Cardiac muscle cell (in vitro differentiated cells and primary cell): ENCODE data around the gene ABCA7. TPM values are rescaled to one million over a fixed set of nuclear protein-coding genes. Genes with fewer than 3 reads are reported as not detected.
"Not testable (repeated sequence)": the region's sequence is repeated elsewhere in the genome, so short reads cannot be mapped to it uniquely, and the experiment has no call there.

Source experiments
- DNase-seq, 2 donors: peaks; one replicate each; pipeline versions ENCODE4 v3.0.0 to v3.0.0-alpha.2; 2010 to 2017; ENCODE audit warnings: low read depth in 1 of 2, low spot score in 1 of 2
- H3K27ac ChIP-seq: fragments of 200-600 bp; sonication (generic); 2 replicates; pipeline ENCODE4 v1.5.1; 2016
- H3K27me3 ChIP-seq: fragments of 200-600 bp; sonication (generic); 2 replicates; pipeline ENCODE4 v1.6.0; 2016; ENCODE audit warnings: control low read depth
- H3K36me3 ChIP-seq: fragments of 200-600 bp; sonication (generic); 2 replicates; pipeline ENCODE4 v1.5.1; 2016; ENCODE audit warnings: control low read depth
- H3K4me1 ChIP-seq: fragments of 200-600 bp; sonication (generic); 2 replicates; pipeline ENCODE4 v1.8.1; 2017; ENCODE audit warnings: low read depth, mild to moderate bottlenecking, mixed run types
- H3K4me3 ChIP-seq: fragments of 200-600 bp; sonication (generic); 2 replicates; pipeline ENCODE4 v1.5.1; 2016; ENCODE audit warnings: mild to moderate bottlenecking
- H3K9me3 ChIP-seq: fragments of 200-600 bp; sonication (generic); 2 replicates; pipeline ENCODE4 v1.5.1; 2017; ENCODE audit warnings: low read depth, mild to moderate bottlenecking, control low read depth
- polyA plus RNA-seq: library from polyadenylated mRNA; unstranded; fragments of >200 nt; fragmentation: Nextera tagmentation; extraction: Ambion mirVana; gene quantifications from 2 replicates; pipeline ENCODE4 v1.2.1, GENCODE V29; 2016
- total RNA-seq: library from RNA; depleted of rRNA; stranded (reverse); fragments of >200 nt; gene quantifications from 2 replicates; pipeline ENCODE4 v1.2.3, GENCODE V29; 2016
- TF ChIP-seq, protein P1 (sequence below): IDR thresholded peaks from 2 replicates; pipeline ENCODE4 v1.5.1; 2012; ENCODE audit warnings: low read depth, mild to moderate bottlenecking, low read length

The ABCA7 gene
- total and polyA plus RNA-seq, 2 experiments from 2014 or later: 44.0 to 60.4 TPM

DNA sequence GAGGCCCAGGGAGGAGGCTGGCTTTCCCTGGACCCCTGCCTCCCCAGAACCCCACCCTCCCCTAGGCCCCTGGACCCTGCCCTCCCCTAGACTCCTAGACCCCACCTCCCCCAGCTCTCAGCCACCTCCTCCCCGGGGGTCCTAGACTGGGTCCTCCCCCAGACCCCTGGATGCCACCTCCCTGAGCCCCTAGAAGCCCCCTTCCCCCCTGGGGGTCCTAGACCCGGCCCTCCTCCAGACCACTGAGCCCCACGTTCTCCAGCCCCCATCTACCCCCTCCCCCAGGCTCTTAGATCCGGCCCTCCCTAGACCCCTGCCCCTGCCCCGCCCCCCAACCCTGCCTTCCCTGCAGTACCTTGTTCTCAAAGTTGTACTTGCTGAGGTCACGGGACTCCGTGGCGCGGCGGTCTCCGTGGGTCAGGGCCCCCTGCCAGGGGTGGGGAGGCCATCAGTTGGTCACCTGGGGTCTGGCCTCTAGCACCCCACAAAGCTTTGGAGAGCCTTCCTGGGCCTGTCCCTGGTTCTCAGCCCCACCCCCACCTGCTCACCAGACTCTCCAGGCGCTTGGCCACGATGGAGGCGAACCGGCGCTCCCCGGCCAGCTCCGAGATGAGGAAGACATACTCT lies 71.8 kb downstream of the ABCA7 start:
- Histone ChIP-seq H3K9me3 (no peaks in the 10 kb centered on the region), H3K27ac (no peak overlapping the region), H3K27me3 (no peaks in the 10 kb centered on the region), H3K4me3 (no peak overlapping the region), H3K36me3 (peaks cover 3% of the 10 kb centered on the region), H3K4me1 (peaks cover 13% of the 10 kb centered on the region)
- no peak for DNase-seq
- TF ChIP-seq, protein P1, sequence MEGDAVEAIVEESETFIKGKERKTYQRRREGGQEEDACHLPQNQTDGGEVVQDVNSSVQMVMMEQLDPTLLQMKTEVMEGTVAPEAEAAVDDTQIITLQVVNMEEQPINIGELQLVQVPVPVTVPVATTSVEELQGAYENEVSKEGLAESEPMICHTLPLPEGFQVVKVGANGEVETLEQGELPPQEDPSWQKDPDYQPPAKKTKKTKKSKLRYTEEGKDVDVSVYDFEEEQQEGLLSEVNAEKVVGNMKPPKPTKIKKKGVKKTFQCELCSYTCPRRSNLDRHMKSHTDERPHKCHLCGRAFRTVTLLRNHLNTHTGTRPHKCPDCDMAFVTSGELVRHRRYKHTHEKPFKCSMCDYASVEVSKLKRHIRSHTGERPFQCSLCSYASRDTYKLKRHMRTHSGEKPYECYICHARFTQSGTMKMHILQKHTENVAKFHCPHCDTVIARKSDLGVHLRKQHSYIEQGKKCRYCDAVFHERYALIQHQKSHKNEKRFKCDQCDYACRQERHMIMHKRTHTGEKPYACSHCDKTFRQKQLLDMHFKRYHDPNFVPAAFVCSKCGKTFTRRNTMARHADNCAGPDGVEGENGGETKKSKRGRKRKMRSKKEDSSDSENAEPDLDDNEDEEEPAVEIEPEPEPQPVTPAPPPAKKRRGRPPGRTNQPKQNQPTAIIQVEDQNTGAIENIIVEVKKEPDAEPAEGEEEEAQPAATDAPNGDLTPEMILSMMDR: no peak

GRCh38 chr19:1112268-1113029 lies 72.5 kb downstream of the ABCA7 start:
- H3K27ac ChIP-seq: peak overlapping the region; percentile 80
- peaks cover 2% of the 10 kb centered on the region for H3K36me3 ChIP-seq
- no peaks in the 10 kb centered on the region for H3K27me3 ChIP-seq
- TF ChIP-seq, protein P1: no peak
- H3K9me3 ChIP-seq: no peaks in the 10 kb centered on the region
- H3K4me3 ChIP-seq: no peak overlapping the region
- H3K4me1 ChIP-seq: peaks cover 9% of the 10 kb centered on the region
- DNase-seq: peak in 1 of 2 donors; percentile 31

DNA sequence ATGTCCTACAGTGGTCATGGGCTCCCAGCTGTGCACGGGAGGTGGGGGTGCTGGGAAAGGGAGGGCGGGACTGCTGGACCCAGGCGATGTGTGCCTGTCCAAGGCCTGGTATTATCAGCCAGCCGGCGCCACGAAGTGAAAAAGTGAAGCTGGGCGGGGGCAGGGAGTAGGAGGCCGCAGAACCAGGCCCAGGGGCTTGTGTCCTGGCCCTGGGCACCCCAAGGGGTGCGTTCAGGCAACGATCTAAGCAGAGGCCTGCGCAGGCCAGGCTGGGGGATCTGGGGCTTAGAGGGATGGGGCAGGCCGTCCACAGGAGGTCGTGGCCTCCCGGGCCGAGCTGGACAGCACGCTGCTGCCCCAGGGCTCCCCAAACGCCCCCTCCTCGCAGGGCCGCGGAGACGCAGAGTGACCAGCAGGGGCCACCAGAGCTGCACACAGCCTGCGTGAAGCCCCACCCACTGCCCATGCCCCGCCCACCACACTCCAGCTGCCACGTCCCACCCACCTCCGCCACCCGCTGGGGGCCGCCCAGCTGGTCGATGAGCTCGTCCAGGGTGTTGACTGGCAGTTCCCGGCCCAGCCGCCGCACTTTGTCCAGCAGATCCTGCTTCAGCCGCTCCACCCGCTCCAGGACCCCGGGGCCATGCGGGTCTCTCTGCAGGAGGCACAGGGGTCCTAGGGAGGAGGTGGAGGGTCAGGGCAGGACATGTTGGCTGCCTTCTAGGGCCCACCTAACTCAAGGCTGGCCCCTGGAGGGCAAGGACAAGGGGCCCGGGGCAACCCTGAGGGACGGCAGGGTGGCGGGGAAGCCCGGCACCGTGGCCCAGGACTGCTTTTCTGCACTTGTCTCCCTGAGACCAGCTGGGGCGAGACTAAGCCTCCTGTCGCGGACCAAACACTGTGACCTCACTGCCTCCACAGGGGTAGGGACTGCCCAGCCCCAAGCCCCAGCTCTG lies 73.4 kb downstream of the ABCA7 start:
- peaks cover 9% of the 10 kb centered on the region for H3K4me1 ChIP-seq
- TF ChIP-seq, protein P1: peak; percentile 73
- peak; percentile 97 to 98 for DNase-seq
- peak overlapping the region; percentile 80 for H3K27ac ChIP-seq
- H3K4me3 ChIP-seq: no peak overlapping the region
- H3K9me3 ChIP-seq: no peaks in the 10 kb centered on the region
- no peaks in the 10 kb centered on the region for H3K27me3 ChIP-seq
- H3K36me3 ChIP-seq: peaks cover 2% of the 10 kb centered on the region

- TF ChIP-seq, protein P1: no peak
- peaks cover 2% of the 10 kb centered on the region for H3K36me3 ChIP-seq
- H3K4me3 ChIP-seq: no peak overlapping the region
- H3K27me3 ChIP-seq: no peaks in the 10 kb centered on the region
- H3K27ac ChIP-seq: peak overlapping the region; percentile 80
- no peaks in the 10 kb centered on the region for H3K9me3 ChIP-seq
- H3K4me1 ChIP-seq: peaks cover 9% of the 10 kb centered on the region
- no peak for DNase-seq
These were observed 74.1 kb downstream of the ABCA7 start for GRCh38 chr19:1113986-1114483.

GRCh38 chr19:1114728-1115127 lies 74.8 kb downstream of the ABCA7 start:
- not testable (repeated sequence) for DNase-seq, H3K4me1 ChIP-seq, H3K27me3 ChIP-seq, H3K4me3 ChIP-seq, H3K9me3 ChIP-seq, H3K36me3 ChIP-seq, H3K27ac ChIP-seq

Other genes starting within 250 kb of the ABCA7 start
- gene PTBP1, start 242.7 kb upstream of the ABCA7 start, total RNA-seq: 92.0 and 92.7 TPM in 2 replicates
- 110 and 111 TPM in 2 replicates for gene PTBP1, start 242.7 kb upstream of the ABCA7 start, polyA plus RNA-seq
- gene PLPPR3, start 218.2 kb upstream of the ABCA7 start, total RNA-seq: 70.8 and 88.2 TPM in 2 replicates
- 65.7 and 92.9 TPM in 2 replicates for gene PLPPR3, start 218.2 kb upstream of the ABCA7 start, polyA plus RNA-seq
- gene AZU1, start 212.3 kb upstream of the ABCA7 start, total RNA-seq: 1.4 and 5.7 TPM in 2 replicates
- 1.5 and 5.6 TPM in 2 replicates for gene AZU1, start 212.3 kb upstream of the ABCA7 start, polyA plus RNA-seq
- 0.60 TPM in 1 of 2 replicates, not detected in the other for gene PRTN3, start 199.1 kb upstream of the ABCA7 start, total RNA-seq
- gene PRTN3, start 199.1 kb upstream of the ABCA7 start, polyA plus RNA-seq: 0.44 and 0.57 TPM in 2 replicates
- not detected in 2 replicates for gene ELANE, start 187.8 kb upstream of the ABCA7 start, total RNA-seq
- not detected in 2 replicates for gene ELANE, start 187.8 kb upstream of the ABCA7 start, polyA plus RNA-seq
- 1.6 and 2.9 TPM in 2 replicates for gene CFD, start 180.4 kb upstream of the ABCA7 start, total RNA-seq
- 3.1 and 6.5 TPM in 2 replicates for gene CFD, start 180.4 kb upstream of the ABCA7 start, polyA plus RNA-seq
- 61.9 and 67.2 TPM in 2 replicates for gene MED16, start 146.9 kb upstream of the ABCA7 start, total RNA-seq
- 104 and 145 TPM in 2 replicates for gene MED16, start 146.9 kb upstream of the ABCA7 start, polyA plus RNA-seq
- not detected in 2 replicates for gene RNU6-9, start 146.6 kb upstream of the ABCA7 start, total RNA-seq
- gene RNU6-9, start 146.6 kb upstream of the ABCA7 start, polyA plus RNA-seq: not detected in 2 replicates
- gene R3HDM4, start 126.9 kb upstream of the ABCA7 start, total RNA-seq: 60.3 and 66.2 TPM in 2 replicates
- 82.1 and 86.7 TPM in 2 replicates for gene R3HDM4, start 126.9 kb upstream of the ABCA7 start, polyA plus RNA-seq
- gene KISS1R, start 122.8 kb upstream of the ABCA7 start, total RNA-seq: 0.46 and 1.2 TPM in 2 replicates
- gene KISS1R, start 122.8 kb upstream of the ABCA7 start, polyA plus RNA-seq: 1.9 and 3.2 TPM in 2 replicates
- 59.7 and 62.3 TPM in 2 replicates for gene ARID3A, start 114.1 kb upstream of the ABCA7 start, total RNA-seq
- gene ARID3A, start 114.1 kb upstream of the ABCA7 start, polyA plus RNA-seq: 39.1 and 48.7 TPM in 2 replicates
- 136 and 143 TPM in 2 replicates for gene WDR18, start 55.8 kb upstream of the ABCA7 start, total RNA-seq
- 241 and 262 TPM in 2 replicates for gene WDR18, start 55.8 kb upstream of the ABCA7 start, polyA plus RNA-seq
- 5.4 and 8.5 TPM in 2 replicates for gene GRIN3B, start 39.7 kb upstream of the ABCA7 start, total RNA-seq
- 3.0 and 4.9 TPM in 2 replicates for gene GRIN3B, start 39.7 kb upstream of the ABCA7 start, polyA plus RNA-seq
- 228 and 370 TPM in 2 replicates for gene TMEM259, start 19.0 kb upstream of the ABCA7 start, total RNA-seq
- 403 and 445 TPM in 2 replicates for gene TMEM259, start 19.0 kb upstream of the ABCA7 start, polyA plus RNA-seq
- gene RNU6-2, start 18.6 kb upstream of the ABCA7 start, total RNA-seq: not detected in 2 replicates
- gene RNU6-2, start 18.6 kb upstream of the ABCA7 start, polyA plus RNA-seq: not detected in 2 replicates
- gene CNN2, start 13.5 kb upstream of the ABCA7 start, total RNA-seq: 158 TPM in 2 replicates
- 183 and 185 TPM in 2 replicates for gene CNN2, start 13.5 kb upstream of the ABCA7 start, polyA plus RNA-seq
- gene ARHGAP45, start 27.1 kb downstream of the ABCA7 start, total RNA-seq: 88.6 and 133 TPM in 2 replicates
- 39.3 and 67.5 TPM in 2 replicates for gene ARHGAP45, start 27.1 kb downstream of the ABCA7 start, polyA plus RNA-seq
- 371 and 410 TPM in 2 replicates for gene POLR2E, start 55.3 kb downstream of the ABCA7 start, total RNA-seq
- gene POLR2E, start 55.3 kb downstream of the ABCA7 start, polyA plus RNA-seq: 409 and 487 TPM in 2 replicates
- 759 and 903 TPM in 2 replicates for gene GPX4, start 63.9 kb downstream of the ABCA7 start, total RNA-seq
- 826 and 860 TPM in 2 replicates for gene GPX4, start 63.9 kb downstream of the ABCA7 start, polyA plus RNA-seq
- gene SBNO2, start 134.2 kb downstream of the ABCA7 start, total RNA-seq: 23.0 and 28.5 TPM in 2 replicates
- gene SBNO2, start 134.2 kb downstream of the ABCA7 start, polyA plus RNA-seq: 6.8 and 11.8 TPM in 2 replicates
- gene STK11, start 165.7 kb downstream of the ABCA7 start, total RNA-seq: 140 and 180 TPM in 2 replicates
- 122 and 154 TPM in 2 replicates for gene STK11, start 165.7 kb downstream of the ABCA7 start, polyA plus RNA-seq
- 21.1 and 29.1 TPM in 2 replicates for gene CBARP, start 197.9 kb downstream of the ABCA7 start, total RNA-seq
- gene CBARP, start 197.9 kb downstream of the ABCA7 start, polyA plus RNA-seq: 22.1 and 30.6 TPM in 2 replicates
- 188 and 355 TPM in 2 replicates for gene ATP5F1D, start 201.6 kb downstream of the ABCA7 start, total RNA-seq
- gene ATP5F1D, start 201.6 kb downstream of the ABCA7 start, polyA plus RNA-seq: 505 and 638 TPM in 2 replicates
- 45.6 and 89.2 TPM in 2 replicates for gene MIDN, start 208.5 kb downstream of the ABCA7 start, total RNA-seq
- gene MIDN, start 208.5 kb downstream of the ABCA7 start, polyA plus RNA-seq: 58.1 and 76.0 TPM in 2 replicates
- 1,112 and 2,236 TPM in 2 replicates for gene CIRBP, start 229.2 kb downstream of the ABCA7 start, total RNA-seq
- 716 and 851 TPM in 2 replicates for gene CIRBP, start 229.2 kb downstream of the ABCA7 start, polyA plus RNA-seq
- gene FAM174C, start 235.4 kb downstream of the ABCA7 start, total RNA-seq: 31.2 and 44.9 TPM in 2 replicates
- 34.0 and 34.4 TPM in 2 replicates for gene FAM174C, start 235.4 kb downstream of the ABCA7 start, polyA plus RNA-seq
- gene EFNA2, start 245.8 kb downstream of the ABCA7 start, total RNA-seq: 13.0 and 16.9 TPM in 2 replicates
- gene EFNA2, start 245.8 kb downstream of the ABCA7 start, polyA plus RNA-seq: 0.34 and 0.44 TPM in 2 replicates